Measurements from ENCODE around the gene DDX41. TPM values are rescaled to one million over a fixed set of nuclear protein-coding genes. Genes with fewer than 3 reads are reported as not detected.

DDX41 gene
- total RNA-seq, 1 experiment from 2014 or later, result 133 TPM

- Histone ChIP-seq H3T11ph (ENCODE audit: low read length) (no peak overlapping the region), H2BK15ac (ENCODE audit: low read depth, low read length) (no peak overlapping the region), H3K14ac (ENCODE audit: insufficient read depth, low read length) (no peak overlapping the region), H3K4me2 (ENCODE audit: insufficient read depth, insufficient read length, low read length) (no peak overlapping the region), H3K56ac (ENCODE audit: insufficient read length, low read depth, low read length) (no peak overlapping the region), H3K27ac (ENCODE audit: insufficient read length, low read depth, low read length) (no peak overlapping the region), H2BK20ac (ENCODE audit: low read depth, low read length, poor library complexity, severe bottlenecking) (no peak overlapping the region), H3K23me2 (ENCODE audit: insufficient read length, low read depth, low read length, poor library complexity, severe bottlenecking) (no peaks in the 10 kb centered on the region), H3K79me1 (ENCODE audit: insufficient read depth, low read depth, low read length, poor library complexity, severe bottlenecking) (no peaks in the 10 kb centered on the region), H2BK12ac (ENCODE audit: insufficient read length, low read depth, low read length) (no peak overlapping the region), H2BK120ac (ENCODE audit: low read depth, low read length, poor library complexity, severe bottlenecking) (no peak overlapping the region), H3K4me1 (ENCODE audit: insufficient read depth, low read length) (no peaks in the 10 kb centered on the region), H3K27me3 (ENCODE audit: insufficient read depth, low read length) (no peaks in the 10 kb centered on the region), H4K91ac (ENCODE audit: insufficient read length, low read depth, low read length) (no peak overlapping the region), H4K5ac (ENCODE audit: insufficient read length, low read depth, low read length) (no peak overlapping the region), H2AFZ (ENCODE audit: low read length) (no peak overlapping the region), H3K23ac (ENCODE audit: insufficient read length, low read depth, low read length) (no peak overlapping the region), H3K18ac (ENCODE audit: insufficient read length, low read depth, low read length) (no peak overlapping the region), H2AK5ac (ENCODE audit: insufficient read length, low read length) (no peak overlapping the region), H4K8ac (replicated peaks; ENCODE audit: insufficient read length, low read depth, low read length) (no peak overlapping the region), H3K79me2 (ENCODE audit: insufficient read depth, low read length) (no peaks in the 10 kb centered on the region), H3K9ac (ENCODE audit: extremely low read depth, insufficient read length, low read length) (no peak overlapping the region), H4K20me1 (ENCODE audit: control insufficient read depth, insufficient read depth, insufficient read length) (no peaks in the 10 kb centered on the region), H3K9me3 (ENCODE audit: control insufficient read depth, low read depth, low read length) (no peaks in the 10 kb centered on the region), H3K4ac (ENCODE audit: low read depth, low read length) (no peak overlapping the region), H2BK5ac (ENCODE audit: insufficient read length, low read length) (no peak overlapping the region)
- H3K27me3 Mint-ChIP-seq (ENCODE audit: low read depth), result no peaks in the 10 kb centered on the region
- WGBS (ENCODE audit: extremely low coverage, insufficient read length, low lambda C conversion rate), result no CpG with 5 or more reads among the region's 4 CpGs
- no peak for DNase-seq
- H3K9me3 Mint-ChIP-seq, result no peaks in the 10 kb centered on the region; a peak in 1 of 5 replicates
- H3K4me1 Mint-ChIP-seq, result no peaks in the 10 kb centered on the region
- TF ChIP-seq CTCF (conservative IDR thresholded peaks at IDR 0.05), result no peak
- H3K27ac Mint-ChIP-seq, result no peak overlapping the region
- peaks cover 27 to 36% (median 29%) of the 10 kb centered on the region in 3 experiments; a peak in 6 of 7 replicates for H3K36me3 Mint-ChIP-seq (ENCODE audit: insufficient read depth in 1 of 3, low read depth in 3 of 3)
- H3K4me3 Mint-ChIP-seq, result no peak overlapping the region
Measured at GRCh38 chr5:177526191-177526590, 9.4 kb upstream of the DDX41 start.

Data from H9 (cell line).